Subcutaneous adipose tissue (tissue), 4 donors: ENCODE data around the gene PHLDA2. TPM values are rescaled to one million over a fixed set of nuclear protein-coding genes. Genes with fewer than 3 reads are reported as not detected.

Experiments
- CTCF ChIP-seq: fragments of 450-650 bp; IDR thresholded peaks from one replicate; pipeline ENCODE4 v1.5.1; 2016; ENCODE audit warnings: low read depth, mild to moderate bottlenecking, control low read depth, antibody characterized with exemption, moderate library complexity
- total RNA-seq, 4 donors: library from RNA; depleted of rRNA; stranded (reverse); fragments of >200 nt; gene quantifications; one replicate each; pipeline ENCODE4 v1.1.0, GENCODE V29; 2016

Gene PHLDA2
- total RNA-seq, 4 donors from 2014 or later: 1.2 to 1.8 TPM; not detected in 2

DNA sequence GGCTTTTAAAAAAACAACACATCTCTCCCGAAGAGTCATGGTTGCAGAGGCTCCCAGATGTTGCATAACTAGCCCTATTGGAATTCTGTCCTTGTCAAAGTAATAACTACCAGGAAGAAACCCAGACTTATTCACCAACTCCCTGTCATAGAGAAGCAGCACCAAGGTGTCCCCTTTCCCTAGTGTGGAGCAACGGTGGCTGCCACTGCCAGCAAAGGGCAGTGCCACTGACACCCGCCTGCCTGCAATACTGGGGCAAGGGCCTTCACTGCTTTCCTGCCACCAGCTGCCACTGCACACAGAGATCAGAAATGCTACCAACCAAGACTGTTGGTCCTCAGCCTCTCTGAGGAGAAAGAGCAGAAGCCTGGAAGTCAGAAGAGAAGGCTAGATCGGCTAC is 35.6 kb upstream of the PHLDA2 start:
- TF ChIP-seq CTCF: no peak

DNA sequence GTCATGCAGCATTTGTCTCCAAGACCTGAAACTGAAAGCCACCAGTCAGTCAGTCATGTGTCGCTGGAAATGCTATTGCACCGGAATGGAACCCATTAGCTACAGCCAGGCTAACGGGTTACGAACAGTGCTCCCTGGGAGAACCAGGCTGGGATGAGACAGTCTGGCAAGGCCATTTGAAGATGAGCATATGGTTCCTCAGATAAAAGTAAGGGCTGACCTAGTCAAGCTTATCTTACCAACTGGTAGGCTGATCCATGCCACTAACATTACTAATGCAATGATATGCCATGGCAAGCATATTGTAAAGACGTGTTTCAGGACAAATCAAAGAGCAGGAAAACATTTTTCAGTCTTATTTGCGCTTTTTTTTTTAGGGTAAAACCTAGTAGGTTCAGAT is 34.5 kb upstream of the PHLDA2 start:
- no peak for TF ChIP-seq CTCF

DNA sequence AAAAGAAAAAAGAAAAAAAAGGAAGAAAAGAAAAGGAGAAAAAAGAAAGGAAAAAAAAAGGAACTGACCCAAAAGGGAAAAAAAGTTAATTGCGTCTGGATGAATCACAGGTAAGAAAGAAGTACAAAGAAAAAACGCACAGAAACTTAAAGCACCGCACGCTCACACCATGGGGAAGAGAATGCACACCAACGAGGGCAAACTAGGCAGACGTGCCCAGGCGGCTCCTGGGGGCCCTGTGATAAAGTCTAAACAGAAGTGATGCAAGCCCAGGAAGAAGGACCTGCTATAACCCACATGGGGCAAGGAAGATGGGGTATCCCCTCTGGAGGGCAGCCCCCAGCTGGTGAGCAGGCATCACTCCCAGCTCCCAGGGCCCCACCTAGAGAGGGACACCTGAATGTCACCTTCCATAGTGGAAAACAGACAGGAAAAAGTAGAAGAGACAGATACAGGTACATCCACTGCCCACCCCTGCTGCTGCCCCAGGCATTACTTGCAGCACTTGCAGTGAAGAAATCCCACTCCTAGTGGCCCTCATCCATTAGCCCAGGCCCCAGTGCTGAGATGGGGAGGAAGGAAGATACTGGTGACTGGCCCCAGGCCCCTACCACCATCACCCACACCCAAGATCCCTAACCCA is 34.0 kb upstream of the PHLDA2 start:
- TF ChIP-seq CTCF: no peak

DNA sequence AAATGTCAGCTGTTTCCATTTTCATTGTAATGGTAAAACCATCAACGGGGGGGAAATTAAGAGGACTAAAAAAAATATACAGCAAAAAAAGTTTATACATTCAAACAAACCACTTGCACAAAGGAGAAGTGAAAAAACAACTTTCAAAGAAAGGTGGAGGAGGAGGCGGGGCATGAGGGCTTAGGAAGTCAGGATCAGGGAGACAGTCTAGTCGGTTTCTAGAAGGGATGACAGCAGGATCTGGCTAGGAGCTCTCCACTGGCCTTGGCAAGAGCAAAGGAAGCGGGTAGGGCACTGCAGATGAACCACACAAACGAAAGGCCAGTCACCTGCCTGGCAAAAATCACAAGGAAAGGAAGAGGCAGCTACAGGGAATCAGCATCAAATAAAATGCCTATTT is 31.9 kb upstream of the PHLDA2 start:
- TF ChIP-seq CTCF: no peak

GRCh38 chr11:2960139-2960538 is 30.9 kb upstream of the PHLDA2 start:
- TF ChIP-seq CTCF: no peak

DNA sequence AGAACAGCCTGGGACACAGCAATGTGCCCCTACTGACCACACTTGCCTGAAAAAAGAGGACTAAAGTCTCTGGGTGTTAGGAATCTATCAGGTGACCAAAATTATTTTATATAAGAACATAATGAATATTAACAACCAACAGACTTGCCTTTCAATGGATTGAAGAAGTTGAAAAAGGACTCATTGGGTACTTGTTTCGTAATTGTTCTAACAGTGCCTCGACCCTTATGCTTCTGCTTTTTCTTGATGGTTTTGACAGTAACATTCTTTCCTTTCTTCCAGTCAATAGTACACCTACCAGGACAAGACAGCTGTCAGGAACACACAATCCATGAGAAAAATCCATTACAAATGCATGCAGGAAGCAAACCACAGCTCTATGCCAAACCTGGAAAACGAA is 29.0 kb upstream of the PHLDA2 start:
- TF ChIP-seq CTCF: no peak

DNA sequence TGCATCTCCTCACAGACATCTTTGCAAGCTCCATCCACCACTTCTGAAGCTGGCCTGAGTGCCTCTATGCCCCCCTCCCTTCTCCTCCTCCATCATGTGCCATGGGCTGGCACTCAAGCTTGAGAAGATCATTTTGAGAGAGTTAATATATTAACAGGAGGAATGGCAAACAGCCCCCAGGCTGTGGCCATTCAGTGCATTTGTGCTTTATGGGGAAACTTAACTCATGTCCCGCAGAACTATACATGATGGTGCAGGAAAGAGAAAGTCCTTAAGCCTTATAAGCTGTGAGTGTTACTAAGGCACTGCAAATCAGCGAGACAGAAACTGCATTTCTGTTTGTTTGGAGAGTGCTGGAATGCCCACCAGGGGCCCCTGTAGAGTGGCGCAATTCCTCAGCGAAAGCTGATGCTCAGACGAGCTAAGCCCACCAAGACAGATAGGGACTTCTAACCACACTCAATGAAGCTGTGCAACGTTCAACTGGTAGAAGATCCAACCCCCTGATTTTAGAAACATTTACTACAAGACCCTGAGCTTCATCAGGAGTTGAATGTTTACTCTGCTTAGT is 26.8 kb upstream of the PHLDA2 start:
- TF ChIP-seq CTCF: no peak
